Measurements from ENCODE around the gene ADAMTS10. TPM values are rescaled to one million over a fixed set of nuclear protein-coding genes. Genes with fewer than 3 reads are reported as not detected.

The ADAMTS10 gene
- total and polyA plus RNA-seq, 10 of the 15 experiments (the other 5 are each of a cell fraction or from before 2014, with no cell fraction given): 0.01 to 2.5 (median 0.42) TPM; not detected in 3

DNA sequence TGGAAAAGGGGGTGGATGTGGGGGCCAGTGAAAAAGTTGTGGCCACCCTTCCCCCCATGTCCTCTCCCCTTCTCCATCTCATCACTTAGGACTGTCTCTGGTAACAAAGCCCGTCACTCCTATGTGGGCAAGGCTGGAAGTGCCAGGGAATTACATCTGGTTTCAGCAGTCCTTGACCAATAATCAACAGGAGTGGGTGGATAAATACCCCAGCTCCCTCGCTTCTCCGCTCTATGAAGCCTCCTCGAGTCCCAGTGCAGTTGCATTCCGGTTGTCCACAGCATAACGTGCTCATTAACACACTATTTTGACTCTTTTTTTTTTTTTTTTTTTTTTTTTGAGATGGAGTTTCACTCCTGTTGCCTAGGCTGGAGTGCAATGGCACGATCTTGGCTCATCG lies 64.8 kb downstream of the ADAMTS10 start:
- Histone ChIP-seq H4K20me1 (ENCODE audit: control insufficient read depth, insufficient read depth) (no peaks in the 10 kb centered on the region), H3K79me2 (ENCODE audit: control insufficient read depth, insufficient read depth, low read length) (no peaks in the 10 kb centered on the region), H3K36me3 (ENCODE audit: control insufficient read depth in 2 of 2, insufficient read depth in 2 of 2, low read length in 1 of 2) (no peaks in the 10 kb centered on the region), H3K4me2 (ENCODE audit: control insufficient read depth, insufficient read depth) (no peak overlapping the region), H3K4me1 (ENCODE audit: control insufficient read depth, insufficient read depth, low read length) (no peaks in the 10 kb centered on the region), H3K27ac (ENCODE audit: control insufficient read depth, insufficient read depth) (no peak overlapping the region), H3K27me3 (replicated peaks in 1 of 2; ENCODE audit: control insufficient read depth in 2 of 2, insufficient read depth in 2 of 2, low read length in 1 of 2) (no peaks in the 10 kb centered on the region), H3K9me3 (replicated peaks; ENCODE audit: control insufficient read depth, insufficient read depth, low read length) (no peaks in the 10 kb centered on the region), H3K4me3 (no peak overlapping the region), H2AFZ (ENCODE audit: control insufficient read depth, low read depth, low read length) (no peak overlapping the region), H3K9ac (ENCODE audit: control insufficient read depth, insufficient read depth, low read length) (no peak overlapping the region)
- DNase-seq (ENCODE audit: low read depth, low spot score) (no peak), ATAC-seq (no peak), FAIRE-seq (no peak)
- RAD21 ChIA-PET (ENCODE audit: unreplicated experiment): no interaction called here
- intact Hi-C loops (cut with micrococcal nuclease; ENCODE audit: unreplicated experiment) (no loop called here), in situ Hi-C loops (cut with MboI) (no loop called here)
- no peak for TF ChIP-seq NFXL1 (IDR thresholded peaks at IDR 0.05; ENCODE audit: borderline replicate concordance)
- no peak for TF ChIP-seq RUNX3 (IDR thresholded peaks at IDR 0.05; ENCODE audit: low read length)
- TF ChIP-seq YBX1 (IDR thresholded peaks at IDR 0.05): no peak
- POLR2A ChIA-PET: interaction anchor here (0.6 to 0.7 kb wide), 2 partner anchors 13 to 198 kb away, joined by 3 to 4 read pairs; no protein-coding TSS in a partner anchor
- SMC1A ChIA-PET (ENCODE audit: uncharacterized antibody, unreplicated experiment): no interaction called here
- 73% methylated on average over 8 of the region's 8 CpGs for WGBS (ENCODE audit: insufficient coverage, insufficient replicate concordance, low lambda C conversion rate, missing lambda C conversion rate)
- BruUV-seq (replicated peaks): no TSS peak
- CTCF ChIA-PET: no interaction called here

DNA sequence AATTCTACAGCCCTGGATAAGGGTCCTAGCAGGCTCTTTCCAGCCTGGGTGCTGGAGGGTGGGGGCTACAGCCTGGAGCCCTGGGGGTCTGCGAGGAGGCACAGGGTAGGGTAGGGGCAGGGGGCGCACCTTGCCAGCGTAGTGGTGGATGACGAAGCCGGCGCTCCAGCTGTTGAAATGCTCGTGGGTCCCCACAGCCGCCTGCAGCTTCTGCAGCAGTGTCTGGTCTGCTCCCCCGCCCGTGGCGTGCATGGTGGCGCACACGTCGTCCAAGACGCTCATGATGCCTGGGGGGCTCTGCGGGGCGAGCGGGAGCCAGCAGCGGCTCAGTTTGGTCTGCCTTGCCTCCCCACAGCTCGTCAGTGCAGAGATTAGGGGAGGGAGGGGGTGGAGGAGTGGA lies 66.3 kb downstream of the ADAMTS10 start:
- no TSS peak for BruUV-seq (replicated peaks)
- ChIA-PET SMC1A (ENCODE audit: uncharacterized antibody, unreplicated experiment) (no interaction called here), CTCF (no interaction called here), RAD21 (ENCODE audit: unreplicated experiment) (no interaction called here), POLR2A (interaction anchor here (0.6 kb wide), 1 partner anchor 34 kb away, joined by 5 read pairs; no protein-coding TSS in a partner anchor)
- Histone ChIP-seq H3K27ac (ENCODE audit: control insufficient read depth, insufficient read depth) (no peak overlapping the region), H3K9me3 (replicated peaks; ENCODE audit: control insufficient read depth, insufficient read depth, low read length) (no peaks in the 10 kb centered on the region), H3K36me3 (ENCODE audit: control insufficient read depth in 2 of 2, insufficient read depth in 2 of 2, low read length in 1 of 2) (no peaks in the 10 kb centered on the region), H3K27me3 (replicated peaks in 1 of 2; ENCODE audit: control insufficient read depth in 2 of 2, insufficient read depth in 2 of 2, low read length in 1 of 2) (no peaks in the 10 kb centered on the region), H4K20me1 (ENCODE audit: control insufficient read depth, insufficient read depth) (no peaks in the 10 kb centered on the region), H3K9ac (ENCODE audit: control insufficient read depth, insufficient read depth, low read length) (no peak overlapping the region), H2AFZ (ENCODE audit: control insufficient read depth, low read depth, low read length) (no peak overlapping the region), H3K79me2 (ENCODE audit: control insufficient read depth, insufficient read depth, low read length) (no peaks in the 10 kb centered on the region), H3K4me2 (ENCODE audit: control insufficient read depth, insufficient read depth) (no peak overlapping the region), H3K4me1 (ENCODE audit: control insufficient read depth, insufficient read depth, low read length) (no peaks in the 10 kb centered on the region), H3K4me3 (no peak overlapping the region)
- no peak for ATAC-seq
- 84% methylated on average over 15 of the region's 20 CpGs for WGBS (ENCODE audit: insufficient coverage, insufficient replicate concordance, low lambda C conversion rate, missing lambda C conversion rate)
- intact Hi-C loops (cut with micrococcal nuclease; ENCODE audit: unreplicated experiment): no loop called here
- no peak for FAIRE-seq
- TF ChIP-seq NFIC (IDR thresholded peaks at IDR 0.05; ENCODE audit: low read depth, low read length) (no peak), SP1 (IDR thresholded peaks at IDR 0.05; ENCODE audit: low read depth, low read length) (no peak), CBX5 (IDR thresholded peaks at IDR 0.05; ENCODE audit: low read depth) (no peak), MTA3 (IDR thresholded peaks at IDR 0.05; ENCODE audit: borderline replicate concordance, low read length) (no peak)
- TF ChIP-seq, protein P1, sequence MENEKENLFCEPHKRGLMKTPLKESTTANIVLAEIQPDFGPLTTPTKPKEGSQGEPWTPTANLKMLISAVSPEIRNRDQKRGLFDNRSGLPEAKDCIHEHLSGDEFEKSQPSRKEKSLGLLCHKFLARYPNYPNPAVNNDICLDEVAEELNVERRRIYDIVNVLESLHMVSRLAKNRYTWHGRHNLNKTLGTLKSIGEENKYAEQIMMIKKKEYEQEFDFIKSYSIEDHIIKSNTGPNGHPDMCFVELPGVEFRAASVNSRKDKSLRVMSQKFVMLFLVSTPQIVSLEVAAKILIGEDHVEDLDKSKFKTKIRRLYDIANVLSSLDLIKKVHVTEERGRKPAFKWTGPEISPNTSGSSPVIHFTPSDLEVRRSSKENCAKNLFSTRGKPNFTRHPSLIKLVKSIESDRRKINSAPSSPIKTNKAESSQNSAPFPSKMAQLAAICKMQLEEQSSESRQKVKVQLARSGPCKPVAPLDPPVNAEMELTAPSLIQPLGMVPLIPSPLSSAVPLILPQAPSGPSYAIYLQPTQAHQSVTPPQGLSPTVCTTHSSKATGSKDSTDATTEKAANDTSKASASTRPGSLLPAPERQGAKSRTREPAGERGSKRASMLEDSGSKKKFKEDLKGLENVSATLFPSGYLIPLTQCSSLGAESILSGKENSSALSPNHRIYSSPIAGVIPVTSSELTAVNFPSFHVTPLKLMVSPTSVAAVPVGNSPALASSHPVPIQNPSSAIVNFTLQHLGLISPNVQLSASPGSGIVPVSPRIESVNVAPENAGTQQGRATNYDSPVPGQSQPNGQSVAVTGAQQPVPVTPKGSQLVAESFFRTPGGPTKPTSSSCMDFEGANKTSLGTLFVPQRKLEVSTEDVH (IDR thresholded peaks at IDR 0.05; ENCODE audit: low read depth, partially characterized antibody): no peak
- no peak for DNase-seq (ENCODE audit: low read depth, low spot score)
- in situ Hi-C loops (cut with MboI): no loop called here
